Stomach (tissue), 4 donors: Measurements from ENCODE around the gene KTI12.

ENCODE experiments used
- EP300 ChIP-seq: sonication (generic); formaldehyde crosslinking; IDR thresholded peaks from one replicate; pipeline ENCODE4 v1.6.1; 2017; ENCODE audit warnings: antibody characterized with exemption
- POLR2A ChIP-seq, 4 donors: fragments of 450-650 bp; IDR thresholded peaks; one replicate each; pipeline ENCODE4 v1.6.1; 2016; ENCODE audit warnings: antibody characterized with exemption in 4 of 4, control low read depth in 2 of 4, mild to moderate bottlenecking in 1 of 4, moderate library complexity in 1 of 4
- POLR2AphosphoS5 ChIP-seq, 3 donors: sonication (generic); formaldehyde crosslinking; IDR thresholded peaks; one replicate each; pipeline ENCODE4 v1.6.1; 2016; ENCODE audit warnings: antibody characterized with exemption in 3 of 3
- TF ChIP-seq, protein P1 (sequence below), 7 experiments: fragments of 450-650 bp in 4 of 7; fragments of 200-600 bp in 3 of 7; sonication (generic) in 3 of 7; IDR thresholded peaks; one replicate each; pipeline ENCODE4 v1.5.1; 2016 to 2019; ENCODE audit warnings: antibody characterized with exemption in 7 of 7, control low read depth in 2 of 7, mild to moderate bottlenecking in 1 of 7

DNA sequence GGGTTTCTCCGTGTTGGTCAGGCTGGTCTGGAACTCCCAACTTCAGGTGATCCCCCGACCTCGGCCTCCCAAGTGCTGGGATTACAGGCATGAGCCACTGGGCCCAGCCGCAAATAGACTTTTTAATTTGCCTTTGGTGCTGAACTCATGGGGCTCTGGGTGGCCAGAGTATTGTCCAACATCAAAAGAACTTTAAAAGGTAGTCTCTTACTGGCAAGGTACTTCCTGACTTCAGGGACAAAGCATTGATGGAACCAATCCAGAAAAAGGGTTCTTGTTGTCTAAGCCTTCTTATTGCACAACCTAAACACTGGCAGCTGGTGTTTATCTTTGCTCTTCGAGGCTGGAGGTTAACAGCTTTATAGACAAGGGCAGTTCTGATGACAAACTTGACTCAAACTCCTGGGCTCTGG, 3.8 kb upstream of the KTI12 start:
- TF ChIP-seq, protein P1, sequence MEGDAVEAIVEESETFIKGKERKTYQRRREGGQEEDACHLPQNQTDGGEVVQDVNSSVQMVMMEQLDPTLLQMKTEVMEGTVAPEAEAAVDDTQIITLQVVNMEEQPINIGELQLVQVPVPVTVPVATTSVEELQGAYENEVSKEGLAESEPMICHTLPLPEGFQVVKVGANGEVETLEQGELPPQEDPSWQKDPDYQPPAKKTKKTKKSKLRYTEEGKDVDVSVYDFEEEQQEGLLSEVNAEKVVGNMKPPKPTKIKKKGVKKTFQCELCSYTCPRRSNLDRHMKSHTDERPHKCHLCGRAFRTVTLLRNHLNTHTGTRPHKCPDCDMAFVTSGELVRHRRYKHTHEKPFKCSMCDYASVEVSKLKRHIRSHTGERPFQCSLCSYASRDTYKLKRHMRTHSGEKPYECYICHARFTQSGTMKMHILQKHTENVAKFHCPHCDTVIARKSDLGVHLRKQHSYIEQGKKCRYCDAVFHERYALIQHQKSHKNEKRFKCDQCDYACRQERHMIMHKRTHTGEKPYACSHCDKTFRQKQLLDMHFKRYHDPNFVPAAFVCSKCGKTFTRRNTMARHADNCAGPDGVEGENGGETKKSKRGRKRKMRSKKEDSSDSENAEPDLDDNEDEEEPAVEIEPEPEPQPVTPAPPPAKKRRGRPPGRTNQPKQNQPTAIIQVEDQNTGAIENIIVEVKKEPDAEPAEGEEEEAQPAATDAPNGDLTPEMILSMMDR (IDR thresholded peaks at IDR 0.05): no peak
- TF ChIP-seq POLR2A (IDR thresholded peaks at IDR 0.05) (no peak), POLR2AphosphoS5 (IDR thresholded peaks at IDR 0.05) (peak in 1 of 3 donors; percentile 16), EP300 (no peak)
